COLO668 (cell line): Measurements from ENCODE around the gene FAM24A.

Source experiments
- DNase-seq: peaks from one replicate; lab custom pipeline; 2025; ENCODE audit not compliant: unreplicated experiment; lab: John Stamatoyannopoulos, UW

The FAM24A gene

GRCh38 chr10:122930140-122930539, 19.7 kb downstream of the FAM24A start:
- DNase-seq = no peak

DNA sequence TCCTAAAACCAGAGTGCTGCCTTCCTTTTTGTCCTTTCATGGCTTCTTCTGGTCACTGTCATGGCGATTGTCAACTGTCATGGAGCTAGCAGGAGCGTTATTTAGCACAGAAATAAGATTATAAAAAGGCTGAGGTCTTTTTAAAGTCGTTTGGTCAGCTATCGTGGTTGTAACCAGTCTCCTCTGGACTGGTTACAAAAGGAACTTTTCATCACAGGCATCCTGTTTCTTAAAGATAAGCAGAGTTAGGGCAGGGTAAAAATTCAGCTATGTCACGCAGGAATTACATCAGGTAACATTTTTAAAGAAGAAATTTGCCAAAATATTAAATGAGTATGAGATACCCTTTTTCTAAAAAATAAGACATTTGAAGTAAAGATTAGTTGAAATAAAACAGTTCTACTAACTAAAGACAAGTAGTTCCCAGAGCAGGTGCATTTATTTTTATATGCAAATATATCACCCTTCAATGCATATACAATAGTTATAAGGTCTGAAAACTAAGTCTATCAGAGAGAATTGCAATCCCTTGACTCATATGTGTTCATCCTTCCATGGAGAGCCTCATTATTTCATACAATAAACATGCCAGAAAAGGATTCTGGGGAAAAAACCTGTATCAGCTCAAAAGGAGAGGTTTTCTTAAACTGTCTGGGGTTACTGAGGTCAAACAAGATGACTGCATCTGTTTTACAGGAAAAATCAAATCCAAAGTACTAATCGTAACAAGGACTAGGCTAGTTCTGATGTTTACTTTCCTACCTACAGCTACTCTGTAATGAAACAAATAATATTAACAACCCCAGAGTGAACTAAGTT, 20.9 kb downstream of the FAM24A start:
- no peak for DNase-seq

DNA sequence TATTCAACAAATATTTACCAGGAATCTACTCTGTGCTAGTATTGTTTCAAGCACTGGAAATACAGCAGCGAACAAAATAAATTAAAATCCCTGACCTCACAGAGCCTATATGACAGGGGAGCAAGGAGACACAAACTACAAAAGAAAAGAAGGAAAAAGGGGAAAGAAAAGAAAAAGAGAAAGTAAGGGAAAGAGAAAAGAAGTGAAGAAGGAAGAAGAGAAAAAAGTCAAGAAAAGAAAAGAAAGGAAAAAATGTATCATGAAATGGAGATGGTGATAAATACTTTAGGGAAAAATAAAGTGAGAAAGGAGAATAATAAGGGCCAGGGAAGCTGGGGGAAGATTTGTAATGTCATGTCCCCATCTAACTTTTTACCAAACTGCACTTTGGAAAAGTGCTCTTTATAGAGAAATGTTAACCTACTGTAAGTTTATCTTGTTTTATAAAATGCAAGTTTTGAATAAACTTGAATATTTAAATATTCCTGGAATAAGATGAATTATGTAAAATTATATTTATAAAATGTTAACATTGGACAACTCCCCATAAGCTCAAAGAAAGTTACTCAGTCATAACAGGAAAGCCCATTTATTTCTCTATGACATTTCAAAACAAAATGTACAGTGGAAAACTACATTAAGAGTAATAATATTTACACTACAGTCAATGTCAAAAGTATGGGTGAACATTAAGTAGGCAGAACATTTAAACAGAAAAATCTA, 28.9 kb downstream of the FAM24A start:
- no peak for DNase-seq

GRCh38 chr10:122939856-122940543, 29.6 kb downstream of the FAM24A start:
- no peak for DNase-seq

- no peak for DNase-seq
Measured at GRCh38 chr10:122949296-122949695, 38.9 kb downstream of the FAM24A start.

DNA sequence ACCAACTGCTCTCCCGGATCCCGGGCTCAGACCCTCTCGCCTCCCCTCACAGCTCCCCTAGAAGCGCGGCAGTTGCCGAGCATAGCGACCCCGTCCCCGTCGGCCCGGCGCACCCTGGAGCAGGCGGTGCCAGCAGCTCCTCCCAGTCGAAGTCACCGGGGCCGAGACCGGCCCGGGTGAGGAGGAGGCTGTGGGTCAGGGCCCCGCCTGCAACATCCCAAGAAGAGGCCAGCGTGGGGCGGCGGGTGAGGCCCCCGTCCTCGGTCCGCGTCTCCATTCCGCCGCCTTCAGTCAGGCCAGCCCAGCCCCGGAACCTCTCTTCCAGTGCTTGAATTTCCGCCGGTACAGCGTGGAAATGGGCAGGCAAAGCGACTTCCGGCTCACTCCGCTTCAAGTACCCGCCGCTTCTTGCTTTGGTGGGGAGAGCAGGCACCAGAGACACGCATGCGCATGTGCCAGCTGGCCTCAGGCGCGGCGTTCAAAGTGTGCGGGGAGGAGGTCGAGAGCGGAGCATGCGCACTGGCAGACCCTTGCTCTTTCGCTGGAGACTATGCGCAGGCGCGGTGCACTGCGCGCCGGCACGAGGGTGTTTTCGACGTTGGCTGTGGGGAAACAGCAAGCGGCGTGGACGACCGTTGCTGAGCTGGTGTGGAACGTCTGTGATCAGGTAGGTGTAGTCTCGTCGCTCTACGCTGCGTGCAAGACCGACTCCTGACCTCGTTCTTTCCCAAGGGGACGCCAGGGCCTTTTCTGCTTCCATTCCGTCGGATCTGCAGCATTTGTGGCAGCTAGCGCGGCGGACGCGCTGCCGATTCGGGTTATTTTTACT, 43.7 kb downstream of the FAM24A start, which contains the start of gene C10orf88:
Gene C10orf88, minus strand, starts transcription at position 326 of the 829 bp plus-strand sequence. Its CDS starts 49 bp downstream, at position 277.
- peak; percentile 93 for DNase-seq

GRCh38 chr10:122954731-122955050, 44.3 kb downstream of the FAM24A start:
- DNase-seq = no peak

DNA sequence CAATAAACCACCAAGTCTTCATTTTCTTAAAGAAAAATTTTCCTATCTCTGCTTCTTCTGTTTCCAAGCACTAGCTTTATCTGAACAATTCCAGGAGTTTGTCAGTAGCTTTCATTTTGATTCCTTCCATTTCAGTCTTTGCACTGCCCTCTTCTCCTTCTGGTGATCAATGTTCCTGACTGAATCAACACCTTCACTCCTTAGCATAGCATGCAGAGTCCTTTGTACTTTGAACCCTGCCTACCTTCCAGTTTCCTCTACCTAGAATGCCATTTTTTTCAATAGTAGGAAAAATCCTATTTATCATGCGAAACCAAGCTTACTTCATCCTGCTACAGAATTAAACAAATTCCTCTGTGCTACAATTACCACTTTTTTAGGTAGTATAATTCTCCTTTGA, 45.5 kb downstream of the FAM24A start:
- DNase-seq = no peak

- DNase-seq = no peak
Measured at GRCh38 chr10:122957474-122957873, 47.1 kb downstream of the FAM24A start.

GRCh38 chr10:122962405-122962804, 52.0 kb downstream of the FAM24A start:
- no peak for DNase-seq
